Measurements from ENCODE around the gene LAPTM5. TPM values are rescaled to one million over a fixed set of nuclear protein-coding genes. Genes with fewer than 3 reads are reported as not detected.

LAPTM5 gene
- total RNA-seq, 1 experiment from 2014 or later: 0.15 TPM

- no peak overlapping the region for H3K14ac ChIP-seq (ENCODE audit: insufficient read depth, low read length)
- no peak overlapping the region for H2AK5ac ChIP-seq (ENCODE audit: insufficient read length, low read length)
- no peak overlapping the region for H2BK12ac ChIP-seq (ENCODE audit: insufficient read length, low read depth, low read length)
- no peaks in the 10 kb centered on the region for H3K9me3 ChIP-seq (ENCODE audit: control insufficient read depth, low read depth, low read length)
- no peak overlapping the region for H3K27ac ChIP-seq (ENCODE audit: insufficient read length, low read depth, low read length)
- H4K5ac ChIP-seq (ENCODE audit: insufficient read length, low read depth, low read length): no peak overlapping the region
- Mint-ChIP-seq H3K27ac (no peak overlapping the region), H3K27me3 (ENCODE audit: low read depth) (peaks cover 9% of the 10 kb centered on the region), H3K36me3 (ENCODE audit: insufficient read depth in 1 of 3, low read depth in 3 of 3) (no peaks in the 10 kb centered on the region), H3K4me1 (peaks cover 0 to 2% of the 10 kb centered on the region in 2 experiments; a peak in 1 of 4 replicates), H3K4me3 (no peak overlapping the region), H3K9me3 (no peaks in the 10 kb centered on the region)
- no peaks in the 10 kb centered on the region for H3K79me2 ChIP-seq (ENCODE audit: insufficient read depth, low read length)
- H4K20me1 ChIP-seq (ENCODE audit: control insufficient read depth, insufficient read depth, insufficient read length): no peaks in the 10 kb centered on the region
- no peak for TF ChIP-seq CTCF (conservative IDR thresholded peaks at IDR 0.05)
- no peak overlapping the region for H3K18ac ChIP-seq (ENCODE audit: insufficient read length, low read depth, low read length)
- no peak overlapping the region for H2BK5ac ChIP-seq (ENCODE audit: insufficient read length, low read length)
- no peak overlapping the region for H3K23ac ChIP-seq (ENCODE audit: insufficient read length, low read depth, low read length)
- no peaks in the 10 kb centered on the region for H3K23me2 ChIP-seq (ENCODE audit: insufficient read length, low read depth, low read length, poor library complexity, severe bottlenecking)
- no peak overlapping the region for H2BK120ac ChIP-seq (ENCODE audit: low read depth, low read length, poor library complexity, severe bottlenecking)
- H3K27me3 ChIP-seq (ENCODE audit: insufficient read depth, low read length): no peaks in the 10 kb centered on the region
- no peak for DNase-seq
- no peak overlapping the region for H4K8ac ChIP-seq (replicated peaks; ENCODE audit: insufficient read length, low read depth, low read length)
- no peak overlapping the region for H4K91ac ChIP-seq (ENCODE audit: insufficient read length, low read depth, low read length)
- no CpG with 5 or more reads among the region's 8 CpGs for WGBS (ENCODE audit: extremely low coverage, insufficient read length, low lambda C conversion rate)
- no peak overlapping the region for H3K4me2 ChIP-seq (ENCODE audit: insufficient read depth, insufficient read length, low read length)
- no peak overlapping the region for H3K4ac ChIP-seq (ENCODE audit: low read depth, low read length)
- no peaks in the 10 kb centered on the region for H3K79me1 ChIP-seq (ENCODE audit: insufficient read depth, low read depth, low read length, poor library complexity, severe bottlenecking)
- no peak overlapping the region for H2BK20ac ChIP-seq (ENCODE audit: low read depth, low read length, poor library complexity, severe bottlenecking)
- no peak overlapping the region for H3T11ph ChIP-seq (ENCODE audit: low read length)
- no peak overlapping the region for H3K9ac ChIP-seq (ENCODE audit: extremely low read depth, insufficient read length, low read length)
- no peak overlapping the region for H2AFZ ChIP-seq (ENCODE audit: low read length)
- H3K4me1 ChIP-seq (ENCODE audit: insufficient read depth, low read length): no peaks in the 10 kb centered on the region
- H3K56ac ChIP-seq (ENCODE audit: insufficient read length, low read depth, low read length): no peak overlapping the region
- H2BK15ac ChIP-seq (ENCODE audit: low read depth, low read length): no peak overlapping the region
Measured at GRCh38 chr1:30708361-30708728, 49.2 kb downstream of the LAPTM5 start.
